GM23338 (cell line): ENCODE measurements around the gene SP2.

Experiments used
- CREB1 ChIP-seq: fragments of 250-450 bp; sonication (Bioruptor Pico); IDR thresholded peaks from 2 replicates; pipeline ENCODE4 v1.5.0; 2020; ENCODE audit warnings: low read depth, mild to moderate bottlenecking, moderate library complexity
- CTCF ChIP-seq, 2 experiments: fragments of 200-600 bp in 1 of 2; sonication (generic) in 1 of 2; conservative IDR thresholded peaks; 2 replicates each; pipeline versions ENCODE4 v1.5.1 to v1.6.1; 2016 to 2017; ENCODE audit warnings: antibody characterized with exemption in 2 of 2, low read depth in 2 of 2, mild to moderate bottlenecking in 2 of 2, moderate library complexity in 1 of 2
- ETS1 ChIP-seq: IDR thresholded peaks from 2 replicates; pipeline ENCODE4 v1.6.1; 2016; ENCODE audit warnings: antibody characterized with exemption
- EZH2 ChIP-seq: fragments of 200-600 bp; sonication (generic); IDR thresholded peaks from one replicate; pipeline ENCODE4 v1.8.0; 2017; ENCODE audit warnings: antibody characterized with exemption, mild to moderate bottlenecking, low read depth; ENCODE audit not compliant: unreplicated experiment
- EZH2phosphoT487 ChIP-seq: fragments of 200-600 bp; sonication (generic); IDR thresholded peaks from one replicate; pipeline ENCODE4 v1.8.1; 2018; ENCODE audit warnings: antibody characterized with exemption; ENCODE audit not compliant: unreplicated experiment
- POLR2AphosphoS5 ChIP-seq: IDR thresholded peaks from 2 replicates; pipeline ENCODE4 v1.6.1; 2016; ENCODE audit warnings: antibody characterized with exemption, low read depth
- TF ChIP-seq, protein P1 (sequence below): IDR thresholded peaks from one replicate; pipeline ENCODE4 v1.6.1; 2018; ENCODE audit warnings: antibody characterized with exemption; ENCODE audit not compliant: unreplicated experiment

DNA sequence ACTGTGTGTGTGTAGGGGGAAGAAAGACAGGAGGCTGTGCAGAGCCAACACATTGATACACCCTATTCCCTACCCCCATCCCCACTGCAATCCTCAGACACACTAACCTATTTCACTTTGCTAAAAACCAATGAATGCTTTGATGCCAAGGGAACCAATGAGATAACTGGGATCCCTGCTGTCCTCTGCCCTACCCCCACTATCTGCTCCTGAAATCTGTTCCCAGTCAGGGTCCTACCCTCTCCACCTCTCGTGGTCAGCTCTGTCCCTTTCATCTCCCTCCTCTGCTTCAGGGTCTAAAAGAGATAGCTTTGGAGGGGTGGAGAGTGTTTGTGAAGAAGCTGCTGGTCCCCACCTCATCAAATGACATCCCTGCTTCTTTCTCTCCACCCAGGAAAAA, 26.0 kb upstream of the SP2 start:
- no peak for TF ChIP-seq POLR2AphosphoS5
- TF ChIP-seq CREB1 (CRISPR knock-in tag) = no peak
- TF ChIP-seq CTCF (conservative IDR thresholded peaks at IDR 0.05; ENCODE audit: low read depth in 2 of 2) = no peak
- TF ChIP-seq, protein P1, sequence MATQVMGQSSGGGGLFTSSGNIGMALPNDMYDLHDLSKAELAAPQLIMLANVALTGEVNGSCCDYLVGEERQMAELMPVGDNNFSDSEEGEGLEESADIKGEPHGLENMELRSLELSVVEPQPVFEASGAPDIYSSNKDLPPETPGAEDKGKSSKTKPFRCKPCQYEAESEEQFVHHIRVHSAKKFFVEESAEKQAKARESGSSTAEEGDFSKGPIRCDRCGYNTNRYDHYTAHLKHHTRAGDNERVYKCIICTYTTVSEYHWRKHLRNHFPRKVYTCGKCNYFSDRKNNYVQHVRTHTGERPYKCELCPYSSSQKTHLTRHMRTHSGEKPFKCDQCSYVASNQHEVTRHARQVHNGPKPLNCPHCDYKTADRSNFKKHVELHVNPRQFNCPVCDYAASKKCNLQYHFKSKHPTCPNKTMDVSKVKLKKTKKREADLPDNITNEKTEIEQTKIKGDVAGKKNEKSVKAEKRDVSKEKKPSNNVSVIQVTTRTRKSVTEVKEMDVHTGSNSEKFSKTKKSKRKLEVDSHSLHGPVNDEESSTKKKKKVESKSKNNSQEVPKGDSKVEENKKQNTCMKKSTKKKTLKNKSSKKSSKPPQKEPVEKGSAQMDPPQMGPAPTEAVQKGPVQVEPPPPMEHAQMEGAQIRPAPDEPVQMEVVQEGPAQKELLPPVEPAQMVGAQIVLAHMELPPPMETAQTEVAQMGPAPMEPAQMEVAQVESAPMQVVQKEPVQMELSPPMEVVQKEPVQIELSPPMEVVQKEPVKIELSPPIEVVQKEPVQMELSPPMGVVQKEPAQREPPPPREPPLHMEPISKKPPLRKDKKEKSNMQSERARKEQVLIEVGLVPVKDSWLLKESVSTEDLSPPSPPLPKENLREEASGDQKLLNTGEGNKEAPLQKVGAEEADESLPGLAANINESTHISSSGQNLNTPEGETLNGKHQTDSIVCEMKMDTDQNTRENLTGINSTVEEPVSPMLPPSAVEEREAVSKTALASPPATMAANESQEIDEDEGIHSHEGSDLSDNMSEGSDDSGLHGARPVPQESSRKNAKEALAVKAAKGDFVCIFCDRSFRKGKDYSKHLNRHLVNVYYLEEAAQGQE = no peak
- TF ChIP-seq EZH2 = no peak
- no peak for TF ChIP-seq EZH2phosphoT487
- no peak for TF ChIP-seq ETS1
